Right lobe of liver (tissue), 4 donors: ENCODE measurements around the gene AXDND1.

ENCODE experiments used
- POLR2A ChIP-seq: fragments of 450-650 bp; IDR thresholded peaks from one replicate; pipeline ENCODE4 v1.6.1; 2017; ENCODE audit warnings: antibody characterized with exemption, mild to moderate bottlenecking
- TF ChIP-seq, protein P1 (sequence below), 4 donors: fragments of 200-600 bp in 3 of 4; fragments of 450-650 bp in 1 of 4; IDR thresholded peaks; one replicate each; pipeline versions ENCODE4 v1.5.1 to v1.8.0; 2016 to 2022; ENCODE audit warnings: antibody characterized with exemption in 4 of 4, mild to moderate bottlenecking in 2 of 4
- donor health status: DM: no; HTN: no; CAD: no.
- donor health status: DM: no; HTN: no; CAD: no.
- donor health status: DM: no; HTN: yes; CAD: no.

DNA sequence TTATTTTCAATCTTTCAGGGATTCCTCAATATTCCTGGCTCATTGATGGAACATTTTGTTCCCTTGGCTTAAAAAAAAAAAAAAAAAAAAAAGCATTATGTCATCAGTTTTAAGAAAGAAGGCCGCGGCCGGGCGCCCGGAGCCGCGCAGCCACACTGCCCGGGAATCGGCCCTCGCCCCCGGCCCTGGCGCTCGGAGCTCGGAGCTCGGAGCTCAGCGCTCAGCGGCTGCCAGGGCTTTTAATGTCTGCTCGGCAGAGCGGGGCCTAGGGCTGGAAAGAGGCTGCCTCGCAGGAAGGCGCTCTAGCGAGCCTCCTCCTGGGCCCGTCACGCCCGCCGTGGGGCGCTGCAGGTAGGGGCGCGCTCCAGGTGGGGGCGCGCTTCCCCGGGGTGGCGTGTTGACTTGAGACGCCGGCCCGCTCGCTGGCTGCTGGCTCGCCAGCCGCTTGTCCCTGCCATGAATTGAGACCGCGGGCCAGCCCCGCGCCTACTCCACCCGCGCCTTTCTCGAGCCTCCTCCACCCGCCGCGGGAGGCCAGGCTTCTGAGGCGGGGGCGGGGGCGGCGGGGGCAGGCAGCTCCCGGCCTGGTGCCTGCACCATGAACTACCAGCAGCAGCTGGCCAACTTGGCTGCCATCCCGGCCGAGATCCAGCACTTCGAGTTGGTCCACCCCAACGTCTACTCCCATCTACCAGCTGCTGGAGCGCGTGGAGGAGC is 220.5 kb downstream of the AXDND1 start:
- TF ChIP-seq, protein P1, sequence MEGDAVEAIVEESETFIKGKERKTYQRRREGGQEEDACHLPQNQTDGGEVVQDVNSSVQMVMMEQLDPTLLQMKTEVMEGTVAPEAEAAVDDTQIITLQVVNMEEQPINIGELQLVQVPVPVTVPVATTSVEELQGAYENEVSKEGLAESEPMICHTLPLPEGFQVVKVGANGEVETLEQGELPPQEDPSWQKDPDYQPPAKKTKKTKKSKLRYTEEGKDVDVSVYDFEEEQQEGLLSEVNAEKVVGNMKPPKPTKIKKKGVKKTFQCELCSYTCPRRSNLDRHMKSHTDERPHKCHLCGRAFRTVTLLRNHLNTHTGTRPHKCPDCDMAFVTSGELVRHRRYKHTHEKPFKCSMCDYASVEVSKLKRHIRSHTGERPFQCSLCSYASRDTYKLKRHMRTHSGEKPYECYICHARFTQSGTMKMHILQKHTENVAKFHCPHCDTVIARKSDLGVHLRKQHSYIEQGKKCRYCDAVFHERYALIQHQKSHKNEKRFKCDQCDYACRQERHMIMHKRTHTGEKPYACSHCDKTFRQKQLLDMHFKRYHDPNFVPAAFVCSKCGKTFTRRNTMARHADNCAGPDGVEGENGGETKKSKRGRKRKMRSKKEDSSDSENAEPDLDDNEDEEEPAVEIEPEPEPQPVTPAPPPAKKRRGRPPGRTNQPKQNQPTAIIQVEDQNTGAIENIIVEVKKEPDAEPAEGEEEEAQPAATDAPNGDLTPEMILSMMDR (IDR thresholded peaks at IDR 0.05), result peak in 3 of 4 donors; percentile 24 to 48 (median 36)
- TF ChIP-seq POLR2A, result no peak
